ENCODE data around the gene COX20.

DNA sequence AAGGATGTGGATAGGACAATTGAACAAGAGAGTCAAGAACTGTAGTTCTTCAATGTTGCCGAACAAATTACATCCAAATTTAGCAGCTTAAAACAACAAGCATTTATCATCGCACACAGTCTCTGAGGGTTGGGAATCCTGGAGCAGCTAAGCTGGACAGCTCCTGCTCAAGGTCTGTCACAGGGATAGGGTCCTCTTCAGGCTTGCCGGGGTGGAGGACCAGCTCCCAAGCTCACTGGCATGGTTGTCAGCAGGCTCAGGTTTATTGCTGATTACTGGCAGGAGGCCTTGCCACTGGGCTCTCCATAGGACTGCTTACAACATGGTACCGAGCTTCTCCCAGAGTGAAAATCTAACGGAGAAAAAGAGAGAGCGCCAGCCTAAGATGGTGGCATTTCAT, 22.1 kb upstream of the COX20 start:
- TF ChIP-seq, protein P1, sequence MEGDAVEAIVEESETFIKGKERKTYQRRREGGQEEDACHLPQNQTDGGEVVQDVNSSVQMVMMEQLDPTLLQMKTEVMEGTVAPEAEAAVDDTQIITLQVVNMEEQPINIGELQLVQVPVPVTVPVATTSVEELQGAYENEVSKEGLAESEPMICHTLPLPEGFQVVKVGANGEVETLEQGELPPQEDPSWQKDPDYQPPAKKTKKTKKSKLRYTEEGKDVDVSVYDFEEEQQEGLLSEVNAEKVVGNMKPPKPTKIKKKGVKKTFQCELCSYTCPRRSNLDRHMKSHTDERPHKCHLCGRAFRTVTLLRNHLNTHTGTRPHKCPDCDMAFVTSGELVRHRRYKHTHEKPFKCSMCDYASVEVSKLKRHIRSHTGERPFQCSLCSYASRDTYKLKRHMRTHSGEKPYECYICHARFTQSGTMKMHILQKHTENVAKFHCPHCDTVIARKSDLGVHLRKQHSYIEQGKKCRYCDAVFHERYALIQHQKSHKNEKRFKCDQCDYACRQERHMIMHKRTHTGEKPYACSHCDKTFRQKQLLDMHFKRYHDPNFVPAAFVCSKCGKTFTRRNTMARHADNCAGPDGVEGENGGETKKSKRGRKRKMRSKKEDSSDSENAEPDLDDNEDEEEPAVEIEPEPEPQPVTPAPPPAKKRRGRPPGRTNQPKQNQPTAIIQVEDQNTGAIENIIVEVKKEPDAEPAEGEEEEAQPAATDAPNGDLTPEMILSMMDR (conservative IDR thresholded peaks at IDR 0.05), result no peak
- no peak for TF ChIP-seq ZFX (IDR thresholded peaks at IDR 0.05)
